Activated T-helper 17 cell treated with anti-CD3 and anti-CD28 coated beads, Interleukin-2, amount 50 U/mL, for 72 hours (primary cell): ENCODE data around the gene TLE4. TPM values are rescaled to one million over a fixed set of nuclear protein-coding genes. Genes with fewer than 3 reads are reported as not detected.

Source experiments
- ATAC-seq: fragments of 150-1000 bp; cut with Tn5 transposase; replicated peaks from 2 replicates; pipeline ENCODE4 v1.10.0; 2021; ENCODE audit warnings: mild to moderate bottlenecking, moderate library complexity
- H3K27ac Mint-ChIP-seq: one replicate; pipeline ENCODE4 v1.8.0; 2022; ENCODE audit warnings: mixed read lengths
- H3K27me3 Mint-ChIP-seq: one replicate; pipeline ENCODE4 v1.8.0; 2022; ENCODE audit warnings: mixed read lengths
- H3K36me3 Mint-ChIP-seq: one replicate; pipeline ENCODE4 v1.8.0; 2022; ENCODE audit warnings: low read depth, mild to moderate bottlenecking, mixed read lengths
- H3K4me1 Mint-ChIP-seq: one replicate; pipeline ENCODE4 v1.8.0; 2022; ENCODE audit warnings: mixed read lengths
- H3K4me3 Mint-ChIP-seq: one replicate; pipeline ENCODE4 v1.8.0; 2022; ENCODE audit warnings: mild to moderate bottlenecking, mixed read lengths
- H3K9me3 Mint-ChIP-seq: one replicate; pipeline ENCODE4 v1.8.0; 2022; ENCODE audit warnings: mixed read lengths
- total RNA-seq, 2 donors: library from RNA; stranded (reverse); gene quantifications; one replicate each; pipeline ENCODE4 v1.2.3, GENCODE V29; 2022

The TLE4 gene
- total RNA-seq, 2 donors from 2014 or later = 17.4 to 19.3 TPM

- no peaks in the 10 kb centered on the region for H3K36me3 Mint-ChIP-seq
- no peak overlapping the region for H3K4me3 Mint-ChIP-seq
- no peaks in the 10 kb centered on the region for H3K27me3 Mint-ChIP-seq
Observed at GRCh38 chr9:79685577-79685976, 113.8 kb downstream of the TLE4 start.

GRCh38 chr9:79686381-79687130 is 114.8 kb downstream of the TLE4 start:
- H3K4me3 Mint-ChIP-seq = peak overlapping the region; percentile 25

More at GRCh38 chr9:79685577-79685976, 113.8 kb downstream of the TLE4 start:
- no peak for ATAC-seq
- peaks cover 26% of the 10 kb centered on the region for H3K4me1 Mint-ChIP-seq
- peaks cover 4% of the 10 kb centered on the region for H3K9me3 Mint-ChIP-seq
- no peak overlapping the region for H3K27ac Mint-ChIP-seq

GRCh38 chr9:79687131-79687447 is 115.3 kb downstream of the TLE4 start:
- no peaks in the 10 kb centered on the region for H3K36me3 Mint-ChIP-seq
- peaks cover 4% of the 10 kb centered on the region for H3K9me3 Mint-ChIP-seq
- H3K27ac Mint-ChIP-seq = peak overlapping the region; percentile 73
- peak; percentile 87 for ATAC-seq
- H3K4me3 Mint-ChIP-seq = peak overlapping the region; percentile 25
- no peaks in the 10 kb centered on the region for H3K27me3 Mint-ChIP-seq
- H3K4me1 Mint-ChIP-seq = peaks cover 26% of the 10 kb centered on the region

More at GRCh38 chr9:79686381-79687130, 114.8 kb downstream of the TLE4 start:
- peaks cover 4% of the 10 kb centered on the region for H3K9me3 Mint-ChIP-seq
- peaks cover 23% of the 10 kb centered on the region for H3K4me1 Mint-ChIP-seq
- no peaks in the 10 kb centered on the region for H3K27me3 Mint-ChIP-seq
- peak overlapping the region; percentile 73 for H3K27ac Mint-ChIP-seq
- H3K36me3 Mint-ChIP-seq = no peaks in the 10 kb centered on the region
- ATAC-seq = peak; percentile 12

- no peak for ATAC-seq
- peaks cover 32% of the 10 kb centered on the region for H3K4me1 Mint-ChIP-seq
- peaks cover 4% of the 10 kb centered on the region for H3K9me3 Mint-ChIP-seq
- no peak overlapping the region for H3K4me3 Mint-ChIP-seq
- no peaks in the 10 kb centered on the region for H3K36me3 Mint-ChIP-seq
- no peak overlapping the region for H3K27ac Mint-ChIP-seq
- H3K27me3 Mint-ChIP-seq = no peaks in the 10 kb centered on the region
Observed at GRCh38 chr9:79688363-79688762, 116.6 kb downstream of the TLE4 start.

- H3K9me3 Mint-ChIP-seq = peaks cover 4% of the 10 kb centered on the region
- peaks cover 42% of the 10 kb centered on the region for H3K4me1 Mint-ChIP-seq
- ATAC-seq = no peak
- no peak overlapping the region for H3K4me3 Mint-ChIP-seq
- no peaks in the 10 kb centered on the region for H3K36me3 Mint-ChIP-seq
- H3K27me3 Mint-ChIP-seq = no peaks in the 10 kb centered on the region
- no peak overlapping the region for H3K27ac Mint-ChIP-seq
Observed at GRCh38 chr9:79689576-79689975, 117.8 kb downstream of the TLE4 start.

GRCh38 chr9:79691496-79691895 is 119.7 kb downstream of the TLE4 start:
- H3K4me3 Mint-ChIP-seq = no peak overlapping the region
- no peaks in the 10 kb centered on the region for H3K27me3 Mint-ChIP-seq
- peaks cover 46% of the 10 kb centered on the region for H3K4me1 Mint-ChIP-seq
- peaks cover 4% of the 10 kb centered on the region for H3K9me3 Mint-ChIP-seq
- H3K36me3 Mint-ChIP-seq = no peaks in the 10 kb centered on the region
- no peak for ATAC-seq
- H3K27ac Mint-ChIP-seq = no peak overlapping the region

- Mint-ChIP-seq H3K36me3 (no peaks in the 10 kb centered on the region), H3K4me3 (no peak overlapping the region), H3K27me3 (no peaks in the 10 kb centered on the region), H3K9me3 (no peaks in the 10 kb centered on the region), H3K27ac (no peak overlapping the region), H3K4me1 (peaks cover 33% of the 10 kb centered on the region)
- no peak for ATAC-seq
Observed at GRCh38 chr9:79692857-79693571, 121.2 kb downstream of the TLE4 start.

- no peaks in the 10 kb centered on the region for H3K9me3 Mint-ChIP-seq
- H3K27me3 Mint-ChIP-seq = no peaks in the 10 kb centered on the region
- no peak overlapping the region for H3K4me3 Mint-ChIP-seq
- H3K4me1 Mint-ChIP-seq = peaks cover 32% of the 10 kb centered on the region
- no peak overlapping the region for H3K27ac Mint-ChIP-seq
- no peak for ATAC-seq
- no peaks in the 10 kb centered on the region for H3K36me3 Mint-ChIP-seq
Observed at GRCh38 chr9:79693750-79694149, 122.0 kb downstream of the TLE4 start.

- no peak for ATAC-seq
- Mint-ChIP-seq H3K27me3 (no peaks in the 10 kb centered on the region), H3K36me3 (no peaks in the 10 kb centered on the region), H3K9me3 (no peaks in the 10 kb centered on the region), H3K4me3 (no peak overlapping the region), H3K27ac (no peak overlapping the region), H3K4me1 (peaks cover 28% of the 10 kb centered on the region)
Observed at GRCh38 chr9:79694208-79694607, 122.4 kb downstream of the TLE4 start.

GRCh38 chr9:79694676-79695400 is 123.1 kb downstream of the TLE4 start:
- peak; percentile 23 for ATAC-seq
- H3K4me1 Mint-ChIP-seq = peaks cover 28% of the 10 kb centered on the region
- H3K4me3 Mint-ChIP-seq = no peak overlapping the region
- H3K27ac Mint-ChIP-seq = no peak overlapping the region
- no peaks in the 10 kb centered on the region for H3K36me3 Mint-ChIP-seq
- no peaks in the 10 kb centered on the region for H3K27me3 Mint-ChIP-seq
- no peaks in the 10 kb centered on the region for H3K9me3 Mint-ChIP-seq

GRCh38 chr9:79695531-79696175 is 123.9 kb downstream of the TLE4 start:
- ATAC-seq = peak; percentile 51
- Mint-ChIP-seq H3K4me1 (peaks cover 28% of the 10 kb centered on the region), H3K9me3 (no peaks in the 10 kb centered on the region), H3K27me3 (no peaks in the 10 kb centered on the region), H3K36me3 (no peaks in the 10 kb centered on the region), H3K4me3 (no peak overlapping the region), H3K27ac (no peak overlapping the region)

GRCh38 chr9:79698967-79699366 is 127.2 kb downstream of the TLE4 start:
- H3K9me3 Mint-ChIP-seq = no peaks in the 10 kb centered on the region
- peak; percentile 44 for ATAC-seq
- peaks cover 14% of the 10 kb centered on the region for H3K4me1 Mint-ChIP-seq
- H3K27ac Mint-ChIP-seq = no peak overlapping the region
- H3K27me3 Mint-ChIP-seq = no peaks in the 10 kb centered on the region
- H3K4me3 Mint-ChIP-seq = no peak overlapping the region
- H3K36me3 Mint-ChIP-seq = peaks cover 3% of the 10 kb centered on the region

GRCh38 chr9:79699479-79699878 is 127.7 kb downstream of the TLE4 start:
- ATAC-seq = no peak
- Mint-ChIP-seq H3K27ac (no peak overlapping the region), H3K9me3 (no peaks in the 10 kb centered on the region), H3K36me3 (peaks cover 8% of the 10 kb centered on the region), H3K27me3 (no peaks in the 10 kb centered on the region), H3K4me1 (peaks cover 9% of the 10 kb centered on the region), H3K4me3 (no peak overlapping the region)

GRCh38 chr9:79700607-79701360 is 129.0 kb downstream of the TLE4 start:
- Mint-ChIP-seq H3K36me3 (peaks cover 22% of the 10 kb centered on the region), H3K4me3 (no peak overlapping the region), H3K9me3 (no peaks in the 10 kb centered on the region), H3K4me1 (peaks cover under 1% of the 10 kb centered on the region), H3K27ac (no peak overlapping the region), H3K27me3 (no peaks in the 10 kb centered on the region)
- no peak for ATAC-seq
